ENCODE data around the gene ENAM.

The ENAM gene

GRCh38 chr4:70628444-70628843, at the start of gene ENAM:
Gene ENAM, plus strand, starts transcription at chr4:70628744. Its CDS starts 757 bp downstream, at chr4:70629501.
- no peak for DNase-seq (ENCODE audit: low read depth, low spot score)

- DNase-seq (ENCODE audit: low read depth, low spot score), result no peak
These were observed 46.6 kb upstream of the ENAM start for GRCh38 chr4:70581980-70582379.

GRCh38 chr4:70583952-70584834, 44.4 kb upstream of the ENAM start:
- DNase-seq (ENCODE audit: low read depth, low spot score), result no peak

GRCh38 chr4:70586841-70587240, 41.7 kb upstream of the ENAM start:
- DNase-seq (ENCODE audit: low read depth, low spot score), result no peak

GRCh38 chr4:70589785-70590184, 38.8 kb upstream of the ENAM start:
- DNase-seq (ENCODE audit: low read depth, low spot score), result no peak

- DNase-seq (ENCODE audit: low read depth, low spot score), result no peak
These were observed 36.5 kb upstream of the ENAM start, which contains the start of gene AMBN for GRCh38 chr4:70591955-70592582. Gene AMBN, plus strand, starts transcription at chr4:70592256. Its CDS starts 103 bp downstream, at chr4:70592359.

GRCh38 chr4:70594196-70594595, 34.3 kb upstream of the ENAM start:
- no peak for DNase-seq (ENCODE audit: low read depth, low spot score)

GRCh38 chr4:70600305-70600704, 28.2 kb upstream of the ENAM start:
- DNase-seq (ENCODE audit: low read depth, low spot score), result no peak

GRCh38 chr4:70600977-70601376, 27.6 kb upstream of the ENAM start:
- DNase-seq (ENCODE audit: low read depth, low spot score), result no peak

- peak; percentile 68 for DNase-seq (ENCODE audit: low read depth, low spot score)
These were observed 27.0 kb upstream of the ENAM start for GRCh38 chr4:70601422-70602039.

- DNase-seq (ENCODE audit: low read depth, low spot score), result no peak
These were observed 24.7 kb upstream of the ENAM start for GRCh38 chr4:70603856-70604255.

- DNase-seq (ENCODE audit: low read depth, low spot score), result no peak
These were observed 22.1 kb upstream of the ENAM start for GRCh38 chr4:70606459-70606858.

- no peak for DNase-seq (ENCODE audit: low read depth, low spot score)
These were observed 21.1 kb upstream of the ENAM start for GRCh38 chr4:70607334-70607853.

GRCh38 chr4:70608324-70608723, 20.2 kb upstream of the ENAM start:
- no peak for DNase-seq (ENCODE audit: low read depth, low spot score)

GRCh38 chr4:70613306-70614183, 15.0 kb upstream of the ENAM start:
- DNase-seq (ENCODE audit: low read depth, low spot score), result no peak

GRCh38 chr4:70614184-70614555, 14.4 kb upstream of the ENAM start:
- DNase-seq (ENCODE audit: low read depth, low spot score), result no peak

GRCh38 chr4:70619288-70619687, 9.3 kb upstream of the ENAM start:
- DNase-seq (ENCODE audit: low read depth, low spot score), result no peak

GRCh38 chr4:70619778-70620177, 8.8 kb upstream of the ENAM start:
- no peak for DNase-seq (ENCODE audit: low read depth, low spot score)

GRCh38 chr4:70623323-70623722, 5.2 kb upstream of the ENAM start:
- DNase-seq (ENCODE audit: low read depth, low spot score), result no peak

GRCh38 chr4:70624226-70624793, 4.2 kb upstream of the ENAM start:
- no peak for DNase-seq (ENCODE audit: low read depth, low spot score)

- no peak for DNase-seq (ENCODE audit: low read depth, low spot score)
These were observed 924 bp upstream of the ENAM start for GRCh38 chr4:70627620-70628019.
